ENCODE results near the gene CDH13. TPM values are rescaled to one million over a fixed set of nuclear protein-coding genes. Genes with fewer than 3 reads are reported as not detected.

CDH13 gene
- total RNA-seq, 1 experiment from 2014 or later: 34.5 TPM

- no peaks in the 10 kb centered on the region for H3K4me1 ChIP-seq
- DNase-seq: no peak
- H3K36me3 ChIP-seq: peaks cover 8% of the 10 kb centered on the region
- no peak overlapping the region for H3K27ac ChIP-seq
- no peaks in the 10 kb centered on the region for H3K9me3 ChIP-seq (replicated peaks)
- no peak overlapping the region for H3K4me3 ChIP-seq
- no peaks in the 10 kb centered on the region for H3K27me3 ChIP-seq
These were observed 1180.0 kb downstream of the CDH13 start for GRCh38 chr16:83806731-83807130.

- Histone ChIP-seq H3K27ac (peak overlapping the region; percentile 66; the same call in 1 of the 2 replicates), H3K9me3 (replicated peaks) (no peaks in the 10 kb centered on the region), H3K4me3 (peak overlapping the region; percentile 86), H3K27me3 (no peaks in the 10 kb centered on the region), H3K36me3 (peaks cover 10% of the 10 kb centered on the region), H3K4me1 (no peaks in the 10 kb centered on the region)
- DNase-seq: no peak
These were observed 1180.5 kb downstream of the CDH13 start for GRCh38 chr16:83807327-83807709.

- H3K27me3 ChIP-seq: no peaks in the 10 kb centered on the region
- peak within 1 kb of the TSS; percentile 66 for H3K27ac ChIP-seq
- no peaks in the 10 kb centered on the region for H3K9me3 ChIP-seq (replicated peaks)
- peak within 1 kb of the TSS; percentile 86 for H3K4me3 ChIP-seq
- DNase-seq: peak; percentile 91 to 92
- peaks cover 10% of the 10 kb centered on the region for H3K36me3 ChIP-seq
- no peaks in the 10 kb centered on the region for H3K4me1 ChIP-seq
These were observed 1181.2 kb downstream of the CDH13 start, which contains the start of gene HSBP1 for GRCh38 chr16:83807710-83808572. Gene HSBP1, plus strand, starts transcription at chr16:83807978. Its CDS starts 99 bp downstream, at chr16:83808077.

GRCh38 chr16:83808573-83809014 is 1181.8 kb downstream of the CDH13 start:
- Histone ChIP-seq H3K4me1 (peaks cover under 1% of the 10 kb centered on the region), H3K27me3 (no peaks in the 10 kb centered on the region), H3K27ac (peak overlapping the region; percentile 66), H3K4me3 (peak overlapping the region; percentile 86), H3K36me3 (peaks cover 10% of the 10 kb centered on the region), H3K9me3 (replicated peaks) (no peaks in the 10 kb centered on the region)
- no peak for DNase-seq

- no peaks in the 10 kb centered on the region for H3K9me3 ChIP-seq (replicated peaks)
- no peak for DNase-seq
- peak overlapping the region; percentile 86 for H3K4me3 ChIP-seq
- H3K27ac ChIP-seq: no peak overlapping the region
- peaks cover 10% of the 10 kb centered on the region for H3K36me3 ChIP-seq
- H3K27me3 ChIP-seq: no peaks in the 10 kb centered on the region
- H3K4me1 ChIP-seq: peaks cover 5% of the 10 kb centered on the region
These were observed 1182.3 kb downstream of the CDH13 start for GRCh38 chr16:83809092-83809491.

- Histone ChIP-seq H3K4me1 (peaks cover 10% of the 10 kb centered on the region), H3K9me3 (replicated peaks) (no peaks in the 10 kb centered on the region)
- no peak for DNase-seq
These were observed 1184.1 kb downstream of the CDH13 start for GRCh38 chr16:83810901-83811300.

GRCh38 chr16:83813823-83814658 is 1187.3 kb downstream of the CDH13 start:
- no peak overlapping the region for H3K4me3 ChIP-seq
- H3K27ac ChIP-seq: peak overlapping the region; percentile 3
- H3K36me3 ChIP-seq: peaks cover 10% of the 10 kb centered on the region
- H3K27me3 ChIP-seq: no peaks in the 10 kb centered on the region
- peaks cover 10% of the 10 kb centered on the region for H3K4me1 ChIP-seq
- H3K9me3 ChIP-seq (replicated peaks): no peaks in the 10 kb centered on the region
- DNase-seq: peak in 1 of 2 experiments; percentile 49

More at GRCh38 chr16:83810901-83811300, 1184.1 kb downstream of the CDH13 start:
- no peak overlapping the region for H3K27ac ChIP-seq
- peaks cover 10% of the 10 kb centered on the region for H3K36me3 ChIP-seq
- no peaks in the 10 kb centered on the region for H3K27me3 ChIP-seq
- no peak overlapping the region for H3K4me3 ChIP-seq

- Histone ChIP-seq H3K27ac (peak overlapping the region; percentile 3; the same call in 1 of the 2 replicates), H3K4me1 (peaks cover 10% of the 10 kb centered on the region), H3K36me3 (peaks cover 10% of the 10 kb centered on the region), H3K4me3 (no peak overlapping the region), H3K9me3 (replicated peaks) (no peaks in the 10 kb centered on the region), H3K27me3 (no peaks in the 10 kb centered on the region)
- DNase-seq: no peak
These were observed 1187.9 kb downstream of the CDH13 start for GRCh38 chr16:83814659-83814985.

- no peak overlapping the region for H3K4me3 ChIP-seq
- H3K36me3 ChIP-seq: no peaks in the 10 kb centered on the region; the same call in 1 of the 2 replicates
- no peaks in the 10 kb centered on the region for H3K9me3 ChIP-seq (replicated peaks)
- no peak for DNase-seq
- H3K27ac ChIP-seq: no peak overlapping the region
- H3K4me1 ChIP-seq: peaks cover 10% of the 10 kb centered on the region
- no peaks in the 10 kb centered on the region for H3K27me3 ChIP-seq
These were observed 1190.3 kb downstream of the CDH13 start for GRCh38 chr16:83817022-83817421.

- Histone ChIP-seq H3K9me3 (replicated peaks) (no peaks in the 10 kb centered on the region), H3K4me1 (peaks cover 10% of the 10 kb centered on the region), H3K27me3 (no peaks in the 10 kb centered on the region), H3K27ac (no peak overlapping the region), H3K4me3 (no peak overlapping the region), H3K36me3 (no peaks in the 10 kb centered on the region)
- no peak for DNase-seq
These were observed 1191.5 kb downstream of the CDH13 start for GRCh38 chr16:83818276-83818675.

- DNase-seq: no peak
- H3K4me3 ChIP-seq: no peak overlapping the region
- H3K36me3 ChIP-seq: no peaks in the 10 kb centered on the region
- H3K4me1 ChIP-seq: peaks cover 2% of the 10 kb centered on the region
- no peaks in the 10 kb centered on the region for H3K27me3 ChIP-seq
- H3K9me3 ChIP-seq (replicated peaks): no peaks in the 10 kb centered on the region
- H3K27ac ChIP-seq: no peak overlapping the region
These were observed 1192.6 kb downstream of the CDH13 start for GRCh38 chr16:83819361-83819760.

- Histone ChIP-seq H3K9me3 (replicated peaks) (no peaks in the 10 kb centered on the region), H3K4me1 (peaks cover 5% of the 10 kb centered on the region; the same call in 1 of the 2 replicates), H3K27ac (no peak overlapping the region), H3K4me3 (no peak overlapping the region), H3K36me3 (no peaks in the 10 kb centered on the region), H3K27me3 (no peaks in the 10 kb centered on the region)
- peak; percentile 63 to 82 for DNase-seq
These were observed 1199.6 kb downstream of the CDH13 start for GRCh38 chr16:83826146-83826913.

- Histone ChIP-seq H3K4me3 (no peak overlapping the region), H3K4me1 (peaks cover 7% of the 10 kb centered on the region), H3K9me3 (replicated peaks) (no peaks in the 10 kb centered on the region), H3K36me3 (no peaks in the 10 kb centered on the region), H3K27ac (no peak overlapping the region), H3K27me3 (no peaks in the 10 kb centered on the region)
- no peak for DNase-seq
These were observed 1203.5 kb downstream of the CDH13 start for GRCh38 chr16:83830091-83830768.

All from SJCRH30 (cell line).